Measurements from ENCODE around the gene CCN6.

The CCN6 gene

DNA sequence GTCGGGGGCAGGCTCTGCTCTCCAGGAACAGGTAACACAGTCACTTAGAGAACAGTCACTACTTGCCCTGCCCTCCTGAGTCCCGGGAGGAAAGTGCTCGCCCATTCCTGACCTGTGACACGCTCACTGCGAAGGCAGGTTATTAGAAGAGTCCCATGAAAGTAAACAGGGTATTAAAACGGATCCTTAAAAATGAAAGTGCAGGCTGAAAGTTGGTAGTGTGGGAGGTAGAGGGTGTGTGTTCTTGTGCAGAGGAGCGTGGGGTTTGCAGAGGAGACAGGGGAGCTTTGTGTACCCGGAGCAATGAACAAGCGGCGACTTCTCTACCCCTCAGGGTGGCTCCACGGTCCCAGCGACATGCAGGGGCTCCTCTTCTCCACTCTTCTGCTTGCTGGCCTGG lies at the start of gene CCN6:
Gene CCN6, plus strand, starts transcription at position 104 of the 400 bp plus-strand sequence. Its CDS starts 254 bp downstream, at position 358.
- DNase-seq, result no peak
- in situ Hi-C loops (cut with HindIII; ENCODE audit: low pct_ligation_motif_present, low pct_unique_long_range_greater_than_20kb, low sequenced_read_pairs), result no loop called here

DNA sequence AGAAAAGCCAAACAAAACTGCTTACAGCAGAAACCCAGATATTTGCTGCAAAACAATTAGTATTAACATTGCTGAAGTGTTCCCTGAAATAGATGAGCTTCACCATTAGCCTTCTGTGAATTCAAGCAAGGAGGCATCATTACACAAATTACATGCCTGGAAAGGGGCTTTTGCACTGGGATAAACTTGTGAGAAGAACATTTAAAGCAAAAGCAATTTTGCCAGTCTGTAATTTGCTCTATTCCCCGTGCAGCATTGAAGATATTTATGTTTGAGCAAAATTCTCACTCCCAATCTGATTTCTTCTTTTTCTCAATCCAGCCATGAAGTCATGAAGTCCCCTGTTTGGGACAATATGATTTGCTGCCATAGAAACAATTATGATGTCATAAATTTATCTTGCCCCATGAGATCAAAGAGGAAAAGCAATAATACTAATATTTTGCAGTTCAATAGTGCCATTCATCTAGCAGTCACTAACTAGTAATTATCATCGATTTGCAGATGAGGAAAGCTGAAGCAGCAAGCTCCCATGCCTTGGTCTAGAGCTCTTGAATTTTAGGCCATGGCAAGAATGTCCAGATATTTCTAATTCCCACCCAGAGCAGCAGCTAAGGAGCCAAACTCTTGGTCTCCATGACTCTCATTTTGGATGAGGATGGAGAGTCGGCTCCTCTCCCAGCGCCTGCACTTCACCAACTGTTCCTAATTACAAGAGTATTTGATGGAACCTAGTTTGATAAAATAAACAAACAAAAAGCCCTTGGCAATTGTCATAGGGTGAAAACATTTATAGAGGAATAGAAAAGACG lies 49.5 kb upstream of the CCN6 start:
- in situ Hi-C loops (cut with HindIII; ENCODE audit: low pct_ligation_motif_present, low pct_unique_long_range_greater_than_20kb, low sequenced_read_pairs), result no loop called here
- no peak for DNase-seq

GRCh38 chr6:112005013-112005371 lies 48.9 kb upstream of the CCN6 start:
- in situ Hi-C loops (cut with HindIII; ENCODE audit: low pct_ligation_motif_present, low pct_unique_long_range_greater_than_20kb, low sequenced_read_pairs), result no loop called here
- no peak for DNase-seq

GRCh38 chr6:112007254-112007653 lies 46.6 kb upstream of the CCN6 start:
- in situ Hi-C loops (cut with HindIII; ENCODE audit: low pct_ligation_motif_present, low pct_unique_long_range_greater_than_20kb, low sequenced_read_pairs), result no loop called here
- DNase-seq, result no peak

DNA sequence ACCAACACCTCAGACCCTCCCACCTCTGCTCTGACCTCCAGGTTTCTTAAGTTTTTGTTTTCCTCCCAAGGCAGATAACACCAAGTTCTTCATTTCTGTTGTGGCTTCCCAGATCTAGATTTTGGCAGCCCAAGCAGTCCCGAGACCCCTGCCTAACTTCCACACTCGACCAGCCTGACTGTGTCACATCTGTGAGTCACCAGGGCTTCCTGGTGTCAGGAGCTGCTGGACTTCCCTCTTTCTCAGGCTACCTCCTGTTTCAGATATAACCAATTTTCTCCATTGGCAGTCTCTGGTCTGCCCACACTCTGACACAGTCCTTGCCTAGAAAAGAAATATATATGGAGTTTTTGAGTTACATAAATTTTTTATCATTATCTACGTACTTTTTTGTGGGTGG lies 46.1 kb upstream of the CCN6 start:
- in situ Hi-C loops (cut with HindIII; ENCODE audit: low pct_ligation_motif_present, low pct_unique_long_range_greater_than_20kb, low sequenced_read_pairs), result no loop called here
- no peak for DNase-seq

GRCh38 chr6:112008482-112008881 lies 45.4 kb upstream of the CCN6 start:
- in situ Hi-C loops (cut with HindIII; ENCODE audit: low pct_ligation_motif_present, low pct_unique_long_range_greater_than_20kb, low sequenced_read_pairs), result no loop called here

DNA sequence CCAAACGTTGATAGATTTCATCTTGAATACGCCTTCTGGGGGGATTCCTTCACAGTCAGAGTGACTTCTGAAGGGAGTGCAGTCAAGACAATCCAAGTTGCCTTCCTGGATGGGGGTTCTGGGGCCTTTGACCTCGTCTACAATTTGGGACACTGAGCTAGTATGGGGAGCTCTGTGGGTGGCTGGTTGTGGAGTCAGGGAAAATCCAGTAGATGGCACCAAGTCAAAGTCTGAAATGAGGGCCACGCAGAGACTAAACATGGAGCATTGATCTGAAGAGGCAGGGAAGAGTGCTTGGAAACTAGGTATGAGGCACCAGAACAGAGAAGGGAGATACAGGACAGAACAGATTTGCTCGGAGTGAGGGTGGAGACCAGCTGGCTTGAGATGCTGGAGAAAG lies 43.6 kb upstream of the CCN6 start:
- in situ Hi-C loops (cut with HindIII; ENCODE audit: low pct_ligation_motif_present, low pct_unique_long_range_greater_than_20kb, low sequenced_read_pairs), result no loop called here
- peak; percentile 8 for DNase-seq

More at GRCh38 chr6:112008482-112008881, 45.4 kb upstream of the CCN6 start:
- no peak for DNase-seq

DNA sequence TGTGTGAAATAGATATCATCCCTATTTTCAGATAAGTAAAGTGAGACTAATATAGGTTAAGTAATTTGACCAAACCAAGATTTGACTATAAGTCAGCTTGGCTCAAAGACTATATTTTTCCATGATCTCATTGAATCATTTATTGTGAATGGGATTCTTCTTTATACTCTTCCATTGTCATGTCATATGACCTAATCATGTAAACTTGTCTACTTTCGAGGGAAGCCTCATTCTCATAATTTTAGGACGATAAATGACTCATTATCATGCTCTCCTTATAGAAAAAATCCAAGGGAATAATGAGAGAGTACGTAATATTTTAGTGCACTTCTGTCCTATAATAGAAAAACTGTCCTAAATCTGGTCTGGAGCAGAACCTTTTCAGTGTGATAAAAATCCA lies 40.9 kb upstream of the CCN6 start:
- in situ Hi-C loops (cut with HindIII; ENCODE audit: low pct_ligation_motif_present, low pct_unique_long_range_greater_than_20kb, low sequenced_read_pairs), result no loop called here
- DNase-seq, result no peak

DNA sequence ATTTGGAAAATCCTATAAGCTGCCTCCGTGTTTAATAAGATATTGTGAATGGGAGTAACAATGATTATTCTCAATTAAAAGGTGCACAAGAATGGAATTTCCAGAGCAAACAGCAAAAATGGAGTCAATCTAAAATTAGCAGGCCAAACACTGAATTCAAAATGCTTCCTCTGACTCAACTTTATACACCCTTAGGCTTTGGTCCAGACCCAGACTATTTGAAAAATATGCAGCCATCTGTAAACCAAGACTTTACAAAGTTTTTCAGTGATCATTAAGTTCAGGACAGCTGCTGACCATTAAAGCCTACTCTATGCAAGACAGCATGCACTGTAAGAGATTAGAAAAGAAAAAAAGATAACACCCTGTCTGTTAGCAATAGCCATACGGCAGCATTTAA lies 39.4 kb upstream of the CCN6 start:
- in situ Hi-C loops (cut with HindIII; ENCODE audit: low pct_ligation_motif_present, low pct_unique_long_range_greater_than_20kb, low sequenced_read_pairs), result no loop called here
- DNase-seq, result no peak

GRCh38 chr6:112015725-112016124 lies 38.2 kb upstream of the CCN6 start:
- in situ Hi-C loops (cut with HindIII; ENCODE audit: low pct_ligation_motif_present, low pct_unique_long_range_greater_than_20kb, low sequenced_read_pairs), result no loop called here
- no peak for DNase-seq

DNA sequence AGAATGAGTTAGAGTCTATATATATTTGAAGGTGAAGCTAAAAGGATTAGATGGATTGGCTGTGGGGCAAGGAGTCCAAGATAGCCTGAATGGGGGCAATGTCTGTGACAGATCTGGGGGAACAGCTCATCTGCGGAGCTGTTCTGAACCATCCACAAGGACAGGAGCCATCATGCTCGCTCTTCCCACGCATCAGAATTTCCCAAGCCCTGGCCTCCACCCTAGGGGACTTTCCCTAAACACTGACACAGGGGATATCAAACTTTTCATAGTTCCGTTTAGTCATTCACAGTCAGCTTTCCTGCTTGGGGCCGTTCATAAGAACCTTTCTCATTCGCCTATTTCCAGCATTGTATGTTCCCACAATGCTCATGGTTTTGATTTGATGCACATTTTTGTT lies 37.6 kb upstream of the CCN6 start:
- in situ Hi-C loops (cut with HindIII; ENCODE audit: low pct_ligation_motif_present, low pct_unique_long_range_greater_than_20kb, low sequenced_read_pairs), result no loop called here
- no peak for DNase-seq

DNA sequence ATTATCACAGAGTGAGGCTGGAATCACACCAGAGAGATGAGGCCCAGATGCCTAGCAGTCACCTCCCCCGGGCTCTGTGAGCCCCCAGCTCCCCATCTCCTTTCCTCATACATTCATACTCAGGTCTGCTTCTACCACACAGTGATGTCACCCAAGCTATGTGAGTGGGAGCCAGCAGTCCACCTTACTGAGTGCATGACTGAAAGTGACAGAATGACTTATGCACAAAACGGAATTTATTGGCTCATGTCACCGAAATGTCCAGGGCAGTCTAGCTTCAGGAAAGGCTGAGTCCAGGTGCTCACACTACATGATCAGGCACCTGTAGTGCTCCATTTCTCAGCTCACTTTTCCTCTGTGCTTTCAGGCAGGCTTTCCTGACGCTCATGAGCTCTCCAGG lies 36.7 kb upstream of the CCN6 start:
- DNase-seq, result no peak
- in situ Hi-C loops (cut with HindIII; ENCODE audit: low pct_ligation_motif_present, low pct_unique_long_range_greater_than_20kb, low sequenced_read_pairs), result no loop called here

DNA sequence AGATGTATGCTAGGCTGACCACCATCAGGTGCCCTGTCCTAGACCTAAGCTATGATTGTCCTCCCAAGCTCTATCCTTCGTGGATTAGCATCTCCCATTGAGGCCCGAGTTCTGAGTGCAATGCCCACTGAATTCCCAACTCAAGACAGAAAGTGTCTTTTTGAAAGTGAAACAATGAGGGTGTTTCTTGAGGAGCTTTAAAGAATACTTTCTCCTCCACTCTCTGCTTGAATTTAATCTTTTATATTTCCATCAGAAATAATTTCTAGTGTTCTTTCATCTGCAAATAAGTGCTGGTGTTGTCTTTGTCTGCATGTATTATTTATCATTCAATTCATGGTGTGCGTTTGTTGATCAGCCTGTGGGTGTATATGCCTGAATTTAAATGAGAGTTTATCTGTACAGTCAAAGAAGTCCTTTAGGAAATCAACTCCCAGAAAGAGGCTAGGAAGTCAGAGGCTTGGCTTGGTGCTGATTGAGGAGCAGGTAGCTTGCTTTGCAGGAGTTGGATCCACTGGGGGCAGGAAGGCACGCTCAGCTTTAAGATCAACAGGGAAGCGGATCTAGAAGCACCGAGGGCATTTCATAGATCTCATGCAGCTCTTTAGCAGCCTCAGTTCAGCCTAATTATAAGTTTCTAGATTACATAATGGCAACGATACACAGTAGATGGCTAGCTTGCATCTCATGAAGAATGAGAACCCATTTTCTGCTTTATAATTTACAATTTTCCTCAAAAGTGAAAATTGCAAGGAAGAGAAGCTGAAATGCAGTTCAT lies 36.0 kb upstream of the CCN6 start:
- in situ Hi-C loops (cut with HindIII; ENCODE audit: low pct_ligation_motif_present, low pct_unique_long_range_greater_than_20kb, low sequenced_read_pairs), result no loop called here
- no peak for DNase-seq

DNA sequence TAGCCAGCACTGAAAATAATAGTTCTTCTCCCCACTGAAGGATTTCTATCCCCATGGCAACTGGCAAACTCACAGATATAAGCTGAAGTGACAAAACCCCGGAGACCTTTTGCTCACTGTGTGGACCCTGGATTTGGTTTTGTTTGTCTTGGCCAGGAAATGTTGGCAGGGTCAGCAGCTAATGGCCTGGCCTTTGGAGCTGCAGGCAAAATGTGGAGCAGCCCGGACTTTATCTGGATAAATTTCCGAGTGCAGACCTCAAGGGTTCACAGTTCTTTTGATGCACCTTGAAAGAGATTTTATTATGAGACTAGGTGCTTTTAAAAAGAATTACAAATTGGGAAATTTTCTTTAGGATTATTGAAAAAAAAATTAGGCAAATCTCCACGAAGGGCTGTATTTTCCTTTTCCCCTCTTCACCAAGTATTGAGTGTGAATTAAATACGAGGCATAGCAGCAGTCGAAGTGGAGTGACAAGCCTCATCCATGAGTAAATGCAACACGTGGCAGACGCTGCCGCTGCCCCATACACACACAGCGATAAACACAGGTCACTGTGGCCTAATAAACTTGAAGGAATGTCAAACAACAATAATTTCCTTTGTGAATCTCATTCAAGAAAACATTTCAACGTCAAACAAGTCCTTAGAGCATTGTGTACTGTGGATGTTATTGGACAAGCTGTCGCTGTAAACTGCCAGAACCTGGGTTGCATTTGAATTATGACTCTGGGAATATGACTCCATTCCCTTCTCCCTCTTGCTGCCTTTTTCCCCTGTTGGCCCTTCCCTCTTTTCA lies 35.1 kb upstream of the CCN6 start:
- DNase-seq, result no peak
- in situ Hi-C loops (cut with HindIII; ENCODE audit: low pct_ligation_motif_present, low pct_unique_long_range_greater_than_20kb, low sequenced_read_pairs), result no loop called here

- in situ Hi-C loops (cut with HindIII; ENCODE audit: low pct_ligation_motif_present, low pct_unique_long_range_greater_than_20kb, low sequenced_read_pairs), result no loop called here
- no peak for DNase-seq
Measured at GRCh38 chr6:112019589-112019988, 34.3 kb upstream of the CCN6 start.

DNA sequence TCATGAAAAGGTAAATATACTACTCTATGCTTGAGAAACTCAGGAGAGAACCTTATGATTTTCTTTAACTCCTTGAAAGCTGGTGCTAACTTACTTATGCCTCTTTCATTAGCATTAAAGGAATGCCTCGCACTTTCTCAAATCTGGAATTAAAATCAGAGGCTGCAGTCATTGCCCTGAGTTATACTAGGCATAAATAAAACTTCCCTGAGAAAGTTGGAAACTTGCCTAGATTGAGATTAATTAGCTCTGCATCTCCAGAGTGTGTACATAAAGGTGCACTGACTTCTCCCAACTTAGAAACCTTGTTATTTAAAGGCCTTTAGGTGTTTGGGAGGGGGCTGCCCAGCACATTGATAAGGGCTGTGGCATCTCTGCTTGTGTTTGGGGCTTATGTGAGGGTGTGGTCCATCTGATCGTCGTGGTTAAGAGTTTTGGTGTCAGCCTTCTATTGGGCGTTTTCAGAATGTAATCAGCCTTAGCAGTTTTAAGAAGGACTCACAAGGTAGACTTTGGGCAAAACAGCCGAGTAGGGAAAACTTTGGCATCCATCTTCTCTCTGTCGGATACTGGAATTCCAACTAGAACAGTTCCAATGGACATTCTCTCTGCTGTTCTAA lies 32.1 kb upstream of the CCN6 start:
- no peak for DNase-seq
- in situ Hi-C loops (cut with HindIII; ENCODE audit: low pct_ligation_motif_present, low pct_unique_long_range_greater_than_20kb, low sequenced_read_pairs), result no loop called here

DNA sequence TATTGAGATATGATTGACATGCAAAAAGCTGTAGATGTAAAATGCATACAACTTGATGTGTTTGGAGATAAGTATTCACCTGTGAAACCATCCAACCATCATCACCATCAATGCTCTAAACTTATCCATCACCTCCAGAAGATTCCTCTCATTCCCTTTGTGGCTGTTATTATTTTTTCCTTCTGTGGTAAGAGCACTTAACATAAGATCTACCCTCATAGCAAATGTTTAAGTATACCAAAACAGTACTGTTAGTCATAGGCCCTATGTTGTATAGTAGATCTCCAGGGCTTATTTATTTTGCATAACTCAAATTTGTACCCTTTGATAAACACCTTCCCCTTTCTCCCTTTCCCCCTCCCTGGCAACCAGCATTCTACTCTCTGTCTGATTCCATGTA lies 31.2 kb upstream of the CCN6 start:
- DNase-seq, result no peak
- in situ Hi-C loops (cut with HindIII; ENCODE audit: low pct_ligation_motif_present, low pct_unique_long_range_greater_than_20kb, low sequenced_read_pairs), result no loop called here

GRCh38 chr6:112024464-112024863 lies 29.4 kb upstream of the CCN6 start:
- in situ Hi-C loops (cut with HindIII; ENCODE audit: low pct_ligation_motif_present, low pct_unique_long_range_greater_than_20kb, low sequenced_read_pairs), result no loop called here
- DNase-seq, result no peak

- no peak for DNase-seq
- in situ Hi-C loops (cut with HindIII; ENCODE audit: low pct_ligation_motif_present, low pct_unique_long_range_greater_than_20kb, low sequenced_read_pairs), result no loop called here
Measured at GRCh38 chr6:112026933-112027332, 27.0 kb upstream of the CCN6 start.
